ENCODE measurements around the gene PCSK7.

PCSK7 gene

DNA sequence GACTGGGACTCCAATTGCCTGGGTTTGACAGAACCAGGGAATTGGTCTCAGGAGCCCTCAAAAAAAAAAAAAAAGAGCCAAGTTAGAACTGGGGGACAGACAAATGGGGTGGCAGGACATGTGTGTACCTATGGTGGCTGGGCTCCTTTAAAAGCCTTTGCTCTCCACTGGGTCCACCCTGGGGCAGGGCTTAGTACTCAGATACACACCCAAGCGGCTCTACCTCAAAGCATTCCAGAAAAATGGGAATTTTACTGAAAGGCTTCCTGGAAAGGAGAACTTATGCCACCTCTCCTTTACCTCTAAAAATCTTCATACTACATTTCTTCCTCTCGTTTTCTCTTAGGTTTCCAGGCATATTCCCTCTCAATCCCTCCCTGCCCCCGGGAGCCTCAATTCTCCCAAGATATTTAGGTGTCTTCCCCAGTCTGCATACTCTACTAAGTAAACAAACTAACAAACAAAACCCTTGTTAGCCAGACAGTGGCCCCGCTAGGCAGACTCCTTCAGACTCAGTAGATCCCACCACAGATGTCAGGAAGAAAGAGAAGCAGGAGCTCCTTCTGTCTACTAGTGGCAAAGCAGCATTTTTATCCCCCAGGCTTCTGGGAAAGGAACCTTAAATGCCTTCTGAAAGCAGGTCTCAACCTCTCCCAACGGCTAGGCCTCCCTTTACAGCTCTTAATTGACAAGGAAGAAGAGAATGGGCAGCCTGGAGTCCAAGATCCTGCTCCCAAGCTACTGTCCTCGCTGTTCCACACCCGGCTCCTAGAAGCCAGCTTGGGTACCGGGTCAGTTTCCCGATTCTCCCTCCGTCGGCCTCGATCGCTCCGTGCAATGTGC lies 653 bp downstream of the PCSK7 start:
- no peak for DNase-seq (ENCODE audit: low read depth)

DNA sequence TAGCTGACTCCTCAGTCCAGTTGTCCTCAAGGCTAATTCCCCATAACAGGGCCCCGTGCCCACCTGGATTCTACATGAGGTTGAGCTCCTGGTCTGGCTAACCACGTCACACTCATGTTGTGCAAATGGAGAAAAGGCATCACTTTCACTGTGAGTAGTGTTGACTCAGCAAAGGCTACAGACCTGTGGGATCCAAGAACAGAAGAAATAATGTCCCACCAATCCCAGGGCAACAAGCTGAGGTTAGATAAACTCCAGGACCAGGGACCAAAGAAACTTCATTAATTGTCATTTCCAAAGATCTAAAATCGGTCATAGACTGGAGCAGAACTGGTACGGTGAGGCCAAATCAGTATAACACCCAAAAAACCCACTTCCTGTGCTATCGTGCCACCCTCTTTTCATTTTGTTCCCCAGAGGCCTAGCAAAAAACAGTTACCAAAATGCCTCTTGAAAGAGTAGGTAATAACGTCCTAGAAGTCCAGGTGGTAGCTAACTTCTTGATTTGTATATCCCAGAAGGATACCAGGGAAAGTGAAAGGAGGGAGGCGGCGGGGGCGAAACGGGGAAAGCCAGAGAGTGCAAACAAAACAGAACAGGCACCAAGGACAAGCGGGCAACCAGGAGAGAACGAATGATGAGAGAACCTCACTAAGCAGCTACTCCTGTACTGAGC lies 1.4 kb downstream of the PCSK7 start:
- no peak for DNase-seq (ENCODE audit: low read depth)

DNA sequence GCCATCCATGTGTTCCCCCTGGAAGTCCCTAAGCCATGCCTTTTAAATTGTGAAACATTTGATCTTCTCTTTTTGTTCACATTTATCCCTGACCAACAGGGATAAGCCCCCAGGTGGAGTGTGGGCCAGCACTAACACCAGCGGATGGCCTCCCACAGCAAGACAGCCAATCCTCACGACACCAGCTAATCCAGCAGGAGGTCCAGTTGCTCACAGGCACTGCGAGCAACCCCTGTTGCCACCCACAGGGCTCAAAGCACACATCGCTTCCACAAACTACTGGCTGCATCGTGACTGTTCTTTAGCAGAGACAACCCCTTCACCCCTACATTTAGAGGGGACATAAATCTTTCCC lies 2.0 kb downstream of the PCSK7 start:
- DNase-seq (ENCODE audit: low read depth), result no peak

DNA sequence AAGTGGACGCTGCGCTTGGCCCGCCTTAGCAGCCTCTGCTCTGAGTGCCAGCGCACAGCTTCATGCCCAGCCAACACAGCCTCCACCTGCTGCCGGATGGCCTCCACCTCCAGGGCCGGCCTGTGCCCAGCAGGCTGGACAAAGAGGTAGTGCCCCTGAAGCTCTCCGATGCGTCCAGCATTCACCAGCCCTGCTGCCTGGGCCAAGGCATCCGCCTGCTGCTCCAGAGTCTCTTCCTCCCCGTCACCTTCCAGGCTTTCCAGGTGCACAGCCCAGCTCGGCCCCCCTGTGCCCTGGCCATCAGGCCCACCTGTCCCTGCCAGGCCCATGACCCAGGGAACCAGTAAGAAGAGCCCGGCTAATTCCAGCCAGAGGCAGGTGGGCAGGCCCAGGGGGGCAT lies 2.5 kb downstream of the PCSK7 start:
- no peak for DNase-seq (ENCODE audit: low read depth)

GRCh38 chr11:117228091-117228490 lies 3.8 kb downstream of the PCSK7 start:
- no peak for DNase-seq (ENCODE audit: low read depth)

GRCh38 chr11:117226388-117227385 lies 5.2 kb downstream of the PCSK7 start:
- DNase-seq (ENCODE audit: low read depth), result no peak

DNA sequence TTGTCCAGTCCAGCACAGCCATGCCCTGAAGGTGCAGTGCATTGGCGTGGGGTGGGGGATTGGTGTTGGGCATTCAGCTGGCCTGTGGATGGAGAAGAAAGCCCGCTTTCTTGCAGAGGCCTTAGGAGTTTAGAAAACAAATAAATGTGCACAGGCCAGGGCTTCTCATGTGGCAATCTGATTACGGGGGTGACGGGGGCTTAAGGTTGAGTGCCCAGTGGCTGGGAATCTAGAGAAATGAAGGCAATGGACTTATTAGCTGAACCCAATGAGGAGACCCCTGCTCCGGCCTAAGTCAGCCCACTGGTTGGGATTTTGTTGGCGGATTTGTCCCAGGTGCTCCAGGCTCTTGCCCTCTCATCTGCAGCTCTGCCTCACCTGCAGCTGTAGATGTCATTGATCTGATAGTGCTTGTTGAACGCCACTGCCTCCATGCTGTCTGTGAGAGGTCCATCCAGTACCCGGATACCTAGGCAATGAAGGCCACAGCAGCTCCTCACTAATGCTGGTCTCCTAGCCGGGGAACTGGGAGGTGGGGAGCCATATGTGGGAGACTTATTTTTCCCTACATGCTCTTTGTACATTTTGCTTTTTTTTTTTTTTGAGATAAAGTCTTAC lies 6.2 kb downstream of the PCSK7 start:
- no peak for DNase-seq (ENCODE audit: low read depth)

- no peak for DNase-seq (ENCODE audit: low read depth)
These were observed 7.9 kb downstream of the PCSK7 start for GRCh38 chr11:117223741-117224689.

- no peak for DNase-seq (ENCODE audit: low read depth)
These were observed 8.7 kb downstream of the PCSK7 start for GRCh38 chr11:117222991-117223740.

DNA sequence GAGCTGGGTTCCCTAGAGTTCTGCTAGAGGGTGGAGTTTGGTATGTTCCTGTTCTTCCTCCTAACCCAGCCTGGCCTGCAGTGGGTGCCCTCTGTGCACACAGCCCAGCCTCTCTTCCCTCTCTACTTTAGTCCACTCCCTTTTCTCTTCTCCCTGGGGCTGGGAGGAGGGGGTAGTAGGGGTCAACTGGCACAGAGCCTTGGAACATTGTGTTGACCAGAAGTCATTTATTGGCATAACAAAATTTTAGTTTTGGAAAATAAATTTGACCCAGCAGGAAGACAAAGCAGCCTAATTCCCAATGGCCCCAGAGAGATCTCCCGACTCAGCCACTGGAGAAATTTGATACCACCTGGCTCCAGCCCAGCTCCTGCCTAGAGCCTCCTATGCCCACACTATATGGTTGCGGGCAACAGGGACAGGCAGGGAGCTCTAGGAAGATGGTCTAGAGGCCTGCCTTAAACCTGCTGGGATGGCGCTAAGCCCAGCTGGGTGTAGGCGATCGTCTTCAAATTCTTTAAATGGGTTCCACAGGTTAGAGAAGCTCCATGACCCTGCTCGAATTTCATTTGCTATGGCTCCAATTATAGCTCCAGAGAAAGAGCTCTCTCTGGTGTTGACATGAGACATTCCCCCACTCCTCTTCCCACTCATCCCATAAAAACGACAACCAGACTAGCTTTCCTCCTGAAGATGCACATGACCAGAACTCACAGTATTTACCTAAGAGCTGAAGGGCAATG lies 9.9 kb downstream of the PCSK7 start:
- DNase-seq (ENCODE audit: low read depth), result no peak

- DNase-seq (ENCODE audit: low read depth), result no peak
These were observed 10.7 kb downstream of the PCSK7 start for GRCh38 chr11:117220999-117221774.

DNA sequence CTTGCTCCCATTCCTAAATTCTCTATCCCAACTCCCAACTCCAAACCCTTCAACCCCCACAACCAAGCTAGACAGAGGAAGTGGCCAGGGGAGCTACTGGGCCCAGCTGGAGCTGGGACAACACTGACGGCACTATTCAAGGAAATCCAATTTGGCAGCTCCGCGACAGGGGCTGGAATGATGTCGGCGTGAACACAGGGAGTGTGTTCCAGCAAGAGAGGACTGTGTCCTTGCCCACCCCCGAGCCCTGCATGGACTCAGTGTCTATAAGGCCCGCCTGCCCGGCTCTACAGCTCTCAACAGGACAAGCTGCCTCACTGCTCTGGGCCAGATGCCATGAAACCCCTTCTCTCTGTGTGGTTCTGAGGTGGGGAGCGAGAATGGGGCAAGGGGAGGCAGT lies 11.3 kb downstream of the PCSK7 start:
- no peak for DNase-seq (ENCODE audit: low read depth)

DNA sequence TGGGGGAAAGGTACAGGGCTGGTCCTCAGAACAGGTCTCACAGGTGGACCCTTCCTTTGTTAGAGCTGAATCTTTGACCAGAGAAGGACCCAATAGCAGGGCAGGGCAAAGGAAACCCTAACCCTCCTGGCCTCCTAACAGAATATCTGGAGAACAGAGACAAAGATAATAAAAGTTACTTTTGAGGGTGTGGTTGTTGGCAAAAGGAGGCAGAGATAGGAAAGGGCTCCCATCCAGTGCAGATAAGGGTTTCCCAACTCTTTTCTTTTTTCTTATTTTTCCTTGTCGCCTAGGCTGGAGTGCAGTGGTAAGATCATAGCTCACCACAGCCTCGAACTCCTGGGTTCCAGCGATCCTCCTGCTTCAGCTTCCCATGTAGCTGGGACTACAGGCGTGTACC lies 11.9 kb downstream of the PCSK7 start:
- no peak for DNase-seq (ENCODE audit: low read depth)

DNA sequence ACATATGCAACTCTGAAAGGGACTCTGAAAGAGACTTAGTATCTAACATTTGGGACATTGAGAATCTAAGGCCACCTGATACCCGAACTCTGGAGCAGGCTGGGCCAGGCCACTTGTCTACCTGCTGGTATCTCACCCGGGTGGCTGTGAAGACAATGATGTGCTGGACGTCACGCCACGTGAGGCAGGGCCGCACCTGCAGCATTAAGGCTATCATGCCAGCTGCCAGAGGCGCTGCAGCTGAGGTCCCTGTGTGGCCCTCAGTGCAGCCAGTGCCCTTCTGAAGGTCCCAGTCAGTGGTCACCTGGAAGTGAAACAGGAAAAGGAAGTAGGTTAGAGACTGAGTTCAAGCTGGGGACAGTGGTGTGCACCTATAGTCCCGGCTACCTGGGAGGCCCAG lies 12.4 kb downstream of the PCSK7 start:
- no peak for DNase-seq (ENCODE audit: low read depth)

DNA sequence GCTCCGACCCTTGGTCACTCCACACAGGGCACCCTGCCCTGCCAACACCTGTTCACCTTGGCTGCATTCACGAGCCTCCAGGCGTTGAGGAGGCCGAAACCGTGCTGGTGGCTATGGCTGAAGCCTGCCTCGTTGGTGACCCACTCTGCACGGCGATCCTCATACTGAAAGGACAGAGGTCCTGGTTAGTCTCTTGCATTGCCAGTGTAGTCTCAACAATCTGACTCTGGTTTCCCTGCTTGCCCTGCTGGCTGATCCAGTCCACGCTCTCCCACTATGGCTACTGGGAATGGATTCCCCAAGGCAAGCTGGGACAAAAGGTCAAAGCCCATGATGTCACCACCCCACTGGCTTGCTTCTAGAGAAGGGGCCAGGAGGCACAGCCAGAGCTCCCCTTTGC lies 12.9 kb downstream of the PCSK7 start:
- no peak for DNase-seq (ENCODE audit: low read depth)

DNA sequence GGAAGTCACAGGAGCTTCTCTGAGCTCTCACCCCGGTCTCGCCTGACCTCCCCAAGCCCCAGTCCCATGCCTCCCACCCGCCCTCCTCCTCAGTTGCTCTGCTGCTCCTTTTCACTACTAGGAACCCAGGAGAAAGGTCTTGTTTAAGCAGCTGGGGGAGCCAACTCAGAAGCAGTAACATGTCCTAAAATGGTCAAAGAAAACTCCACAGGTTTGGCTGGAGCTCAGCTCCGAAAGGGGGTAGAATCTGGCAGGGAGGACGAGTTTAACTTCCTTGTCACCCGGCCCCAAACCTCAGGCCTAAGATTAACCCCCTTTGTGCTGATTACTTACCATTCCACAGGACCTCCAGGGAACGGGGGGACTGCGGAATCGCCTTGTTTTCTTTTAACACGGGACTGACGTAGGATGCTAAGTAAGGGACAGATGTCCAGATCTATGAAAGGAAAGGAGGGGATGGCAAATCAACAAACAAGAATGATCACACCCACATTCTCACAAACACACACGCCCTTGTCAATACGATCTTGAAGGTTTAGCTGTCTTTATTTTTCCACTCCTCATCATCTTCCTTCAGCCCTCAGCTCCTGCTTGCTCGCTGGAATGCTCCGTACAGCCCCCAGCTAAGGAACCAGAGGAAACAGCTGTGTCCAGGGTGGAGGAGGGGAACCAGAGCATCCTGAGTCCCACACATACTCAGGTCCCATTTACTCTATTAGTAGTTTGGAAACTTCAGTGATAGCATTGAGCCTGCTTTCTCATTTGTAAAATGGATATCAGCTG lies 13.5 kb downstream of the PCSK7 start:
- no peak for DNase-seq (ENCODE audit: low read depth)

DNA sequence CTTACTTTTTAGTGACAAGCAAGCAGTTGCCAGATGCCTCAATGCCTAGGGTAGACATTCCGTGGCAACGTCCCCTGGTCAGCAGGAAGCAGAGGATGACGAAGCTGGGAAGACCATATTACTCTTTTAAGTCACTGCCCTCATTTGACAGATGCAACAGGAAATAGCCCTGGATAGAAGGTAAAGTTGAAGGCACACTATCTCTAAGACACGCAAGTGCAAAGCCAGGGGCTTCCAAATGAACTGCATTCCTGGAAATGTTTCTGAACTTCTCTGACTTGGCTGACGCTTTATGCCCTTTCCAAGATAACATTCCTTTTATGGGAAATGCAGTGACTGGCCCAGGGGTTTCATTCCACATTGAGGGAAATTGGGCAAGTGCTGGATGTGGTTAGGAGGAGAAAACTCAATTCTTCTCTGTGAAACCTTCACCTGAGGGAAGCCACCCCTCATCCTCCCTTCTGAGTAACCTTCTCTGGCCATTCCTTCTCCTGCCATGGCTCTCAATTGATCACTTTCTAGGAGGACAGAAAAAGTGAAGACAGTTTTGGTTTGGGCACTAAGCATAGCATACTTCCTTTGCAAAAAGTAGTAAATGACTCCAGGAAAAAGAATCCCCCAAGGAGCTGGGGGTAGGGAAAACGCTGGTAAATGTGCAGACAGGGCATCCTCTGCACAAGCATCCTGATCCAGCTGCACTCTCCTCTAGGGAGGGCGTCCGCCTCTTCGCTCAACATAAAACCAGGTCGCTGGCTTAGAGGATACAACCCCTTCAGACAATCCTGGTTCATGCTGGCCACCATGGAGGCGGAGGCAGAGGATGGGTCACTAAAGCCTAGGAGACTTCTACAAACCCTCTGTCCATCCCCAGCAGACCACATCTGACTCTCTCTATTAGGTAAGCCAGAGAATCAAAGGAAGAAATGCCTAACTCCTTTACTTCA lies 14.5 kb downstream of the PCSK7 start:
- DNase-seq (ENCODE audit: low read depth), result no peak

Data from GM04503 (cell line).